HG03097 (cell line): ENCODE measurements around the gene MRPL28.

Source experiments
- ATAC-seq: cut with Tn5 transposase; IDR thresholded peaks from one replicate; pipeline ENCODE4 v1.9.1; 2021; ENCODE audit not compliant: unreplicated experiment, low FRiP score

The MRPL28 gene

GRCh38 chr16:322476-323143, 47.7 kb downstream of the MRPL28 start:
- no peak for ATAC-seq

- no peak for ATAC-seq
Observed at GRCh38 chr16:321532-321931, 48.8 kb downstream of the MRPL28 start.

GRCh38 chr16:320206-320605, 50.1 kb downstream of the MRPL28 start:
- ATAC-seq = no peak

GRCh38 chr16:318628-319027, 51.7 kb downstream of the MRPL28 start:
- ATAC-seq = no peak

- ATAC-seq = no peak
Observed at GRCh38 chr16:317583-317982, 52.8 kb downstream of the MRPL28 start.
